H9 (cell line): ENCODE results near the gene BCAS1. TPM values are rescaled to one million over a fixed set of nuclear protein-coding genes. Genes with fewer than 3 reads are reported as not detected.

Source experiments
- DNase-seq: peaks from one replicate; pipeline ENCODE4 v3.0.0-alpha.2; 2017
- H2AFZ ChIP-seq: one replicate; pipeline ENCODE4 v1.6.1; 2013; ENCODE audit warnings: mild to moderate bottlenecking, low read length, control low read depth, moderate library complexity
- H2AK5ac ChIP-seq: 2 replicates; pipeline ENCODE4 v1.6.1; 2013; ENCODE audit warnings: low read length, control low read depth, mixed read lengths; ENCODE audit not compliant: insufficient read length
- H2BK120ac ChIP-seq: one replicate; pipeline ENCODE4 v1.6.1; 2013; ENCODE audit warnings: low read depth, mild to moderate bottlenecking, low read length, control low read depth, inconsistent platforms; ENCODE audit not compliant: poor library complexity, severe bottlenecking
- H2BK12ac ChIP-seq: 2 replicates; pipeline ENCODE4 v1.6.1; 2013; ENCODE audit warnings: low read length, control low read depth, mixed read lengths, low read depth; ENCODE audit not compliant: insufficient read length
- H2BK15ac ChIP-seq: 2 replicates; pipeline ENCODE4 v1.6.1; 2013; ENCODE audit warnings: low read depth, low read length, control low read depth
- H2BK20ac ChIP-seq: one replicate; pipeline ENCODE4 v1.6.1; 2013; ENCODE audit warnings: low read depth, mild to moderate bottlenecking, low read length, control low read depth, inconsistent platforms; ENCODE audit not compliant: poor library complexity, severe bottlenecking
- H2BK5ac ChIP-seq: 2 replicates; pipeline ENCODE4 v1.6.1; 2013; ENCODE audit warnings: low read length, control low read depth, mixed read lengths; ENCODE audit not compliant: insufficient read length
- H3K14ac ChIP-seq: 2 replicates; pipeline ENCODE4 v1.6.1; 2013; ENCODE audit warnings: low read length, control low read depth; ENCODE audit not compliant: insufficient read depth
- H3K18ac ChIP-seq: 2 replicates; pipeline ENCODE4 v1.6.1; 2013; ENCODE audit warnings: low read depth, mild to moderate bottlenecking, mixed read lengths, low read length, control low read depth; ENCODE audit not compliant: insufficient read length
- H3K23ac ChIP-seq: 2 replicates; pipeline ENCODE4 v1.6.1; 2013; ENCODE audit warnings: low read length, control low read depth, mixed read lengths, low read depth; ENCODE audit not compliant: insufficient read length
- H3K23me2 ChIP-seq: 2 replicates; pipeline ENCODE4 v1.6.1; 2013; ENCODE audit warnings: low read depth, mild to moderate bottlenecking, mixed read lengths, low read length, control low read depth; ENCODE audit not compliant: insufficient read length, poor library complexity, severe bottlenecking
- H3K27ac ChIP-seq: 2 replicates; pipeline ENCODE4 v1.5.1; 2013; ENCODE audit warnings: low read length, control low read depth, mixed read lengths, low read depth; ENCODE audit not compliant: insufficient read length
- H3K27me3 ChIP-seq: 2 replicates; pipeline ENCODE4 v1.6.1; 2013; ENCODE audit warnings: low read length, control low read depth, inconsistent platforms; ENCODE audit not compliant: insufficient read depth
- H3K4ac ChIP-seq: 2 replicates; pipeline ENCODE4 v1.6.1; 2013; ENCODE audit warnings: low read depth, mild to moderate bottlenecking, control low read depth, inconsistent platforms, low read length, moderate library complexity
- H3K4me1 ChIP-seq: 2 replicates; pipeline ENCODE4 v1.6.1; 2013; ENCODE audit warnings: low read length, control low read depth, inconsistent platforms; ENCODE audit not compliant: insufficient read depth
- H3K4me2 ChIP-seq: 2 replicates; pipeline ENCODE4 v1.6.1; 2013; ENCODE audit warnings: low read length, control low read depth, mixed read lengths; ENCODE audit not compliant: insufficient read length, insufficient read depth
- H3K56ac ChIP-seq: 2 replicates; pipeline ENCODE4 v1.6.1; 2013; ENCODE audit warnings: low read depth, mild to moderate bottlenecking, mixed read lengths, low read length, control low read depth; ENCODE audit not compliant: insufficient read length
- H3K79me1 ChIP-seq: 2 replicates; pipeline ENCODE4 v1.6.1; 2013; ENCODE audit warnings: low read depth, mild to moderate bottlenecking, moderate library complexity, low read length, control low read depth, inconsistent platforms; ENCODE audit not compliant: insufficient read depth, poor library complexity, severe bottlenecking
- H3K79me2 ChIP-seq: 2 replicates; pipeline ENCODE4 v1.6.1; 2013; ENCODE audit warnings: low read length, control low read depth, inconsistent platforms; ENCODE audit not compliant: insufficient read depth
- H3K9ac ChIP-seq: 2 replicates; pipeline ENCODE4 v1.6.1; 2013; ENCODE audit warnings: low read length, control low read depth, mixed read lengths; ENCODE audit not compliant: insufficient read length; ENCODE audit errors: extremely low read depth
- H3K9me3 ChIP-seq: one replicate; pipeline ENCODE4 v1.6.1; 2013; ENCODE audit warnings: low read depth, low read length, inconsistent platforms; ENCODE audit not compliant: control insufficient read depth
- H3T11ph ChIP-seq: one replicate; pipeline ENCODE4 v1.6.1; 2013; ENCODE audit warnings: mild to moderate bottlenecking, low read length, control low read depth, inconsistent platforms
- H4K20me1 ChIP-seq: one replicate; pipeline ENCODE4 v1.6.1; 2013; ENCODE audit not compliant: control insufficient read depth, insufficient read length, insufficient read depth
- H4K5ac ChIP-seq: 2 replicates; pipeline ENCODE4 v1.6.1; 2013; ENCODE audit warnings: low read depth, mild to moderate bottlenecking, mixed read lengths, low read length, control low read depth; ENCODE audit not compliant: insufficient read length
- H4K8ac ChIP-seq: replicated peaks from 2 replicates; pipeline ENCODE4 v1.6.1; 2013; ENCODE audit warnings: low read length, control low read depth, mixed read lengths, low read depth; ENCODE audit not compliant: insufficient read length
- H4K91ac ChIP-seq: 2 replicates; pipeline ENCODE4 v1.6.1; 2013; ENCODE audit warnings: low read depth, mild to moderate bottlenecking, moderate library complexity, mixed read lengths, low read length, control low read depth; ENCODE audit not compliant: insufficient read length
- H3K27ac Mint-ChIP-seq, 3 experiments: 2 replicates in 2 of 3; 3 replicates in 1 of 3; pipeline ENCODE4 v1.8.0; 2020 to 2021; ENCODE audit warnings: mixed read lengths in 3 of 3, mild to moderate bottlenecking in 1 of 3, moderate library complexity in 1 of 3
- H3K27me3 Mint-ChIP-seq: 2 replicates; pipeline ENCODE4 v1.8.0; 2021; ENCODE audit warnings: low read depth, mild to moderate bottlenecking, moderate library complexity, mixed read lengths
- H3K36me3 Mint-ChIP-seq, 3 experiments: 2 replicates in 2 of 3; 3 replicates in 1 of 3; pipeline ENCODE4 v1.8.0; 2020 to 2021; ENCODE audit warnings: low read depth in 3 of 3, mixed read lengths in 3 of 3; ENCODE audit not compliant: insufficient read depth in 1 of 3
- H3K4me1 Mint-ChIP-seq, 2 experiments: 2 replicates each; pipeline ENCODE4 v1.8.0; 2020; ENCODE audit warnings: mixed read lengths in 2 of 2
- H3K4me3 Mint-ChIP-seq, 2 experiments: 2 replicates in 1 of 2; 3 replicates in 1 of 2; pipeline ENCODE4 v1.8.0; 2020 to 2021; ENCODE audit warnings: mild to moderate bottlenecking in 2 of 2, mixed read lengths in 2 of 2, moderate library complexity in 1 of 2
- H3K9me3 Mint-ChIP-seq, 2 experiments: 2 replicates in 1 of 2; 3 replicates in 1 of 2; pipeline ENCODE4 v1.8.0; 2020; ENCODE audit warnings: mild to moderate bottlenecking in 2 of 2, mixed read lengths in 2 of 2, moderate library complexity in 1 of 2
- CTCF ChIP-seq: fragments of 200-600 bp; sonication (generic); conservative IDR thresholded peaks from 3 replicates; pipeline ENCODE4 v1.8.0; 2021; ENCODE audit warnings: antibody characterized with exemption, mild to moderate bottlenecking
- WGBS: extraction: QIAGEN DNeasy Blood & Tissue Kit; methylation state at CpG from one replicate; pipeline ENCODE4 v1.1.7; 2013; ENCODE audit warnings: missing lambda C conversion rate, low lambda C conversion rate, mixed read lengths; ENCODE audit not compliant: insufficient read length; ENCODE audit errors: extremely low coverage; 5-methylcytosine and 5-hydroxymethylcytosine counted together
- total RNA-seq: library from RNA; stranded (reverse); gene quantifications from 2 replicates; pipeline ENCODE4 v1.2.1, GENCODE V29; 2021

The BCAS1 gene
- total RNA-seq, 1 experiment from 2014 or later = 0.15 TPM

DNA sequence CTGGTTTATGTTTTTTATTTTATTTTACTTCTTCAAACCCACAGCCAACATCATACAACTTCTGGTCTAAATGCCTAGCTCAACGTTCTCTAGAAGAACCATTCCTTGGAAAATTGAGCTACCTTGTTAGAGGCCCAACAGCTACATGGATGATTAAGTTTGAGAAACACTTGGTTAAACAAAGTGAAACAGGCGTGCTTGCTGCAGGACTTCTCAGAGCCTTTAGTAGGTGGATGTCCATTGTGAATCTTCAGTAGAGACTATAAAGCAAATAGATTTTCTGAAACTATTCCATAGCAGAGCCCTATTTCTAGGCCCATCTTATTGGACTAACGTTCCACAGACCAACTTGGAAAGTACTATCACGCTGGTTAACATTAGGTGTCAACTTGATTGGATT lies 51.3 kb downstream of the BCAS1 start:
- Histone ChIP-seq H3K27ac (no peak overlapping the region), H3K4ac (no peak overlapping the region), H3K18ac (no peak overlapping the region), H2BK15ac (no peak overlapping the region), H2AK5ac (no peak overlapping the region), H2BK120ac (no peak overlapping the region), H3K23me2 (no peaks in the 10 kb centered on the region), H3K9me3 (no peaks in the 10 kb centered on the region), H4K91ac (no peak overlapping the region), H3K4me2 (no peak overlapping the region), H2BK20ac (no peak overlapping the region), H3K79me1 (no peaks in the 10 kb centered on the region), H3K14ac (no peak overlapping the region), H3K9ac (no peak overlapping the region), H4K5ac (no peak overlapping the region), H4K20me1 (no peaks in the 10 kb centered on the region), H3K79me2 (no peaks in the 10 kb centered on the region), H3T11ph (no peak overlapping the region), H3K4me1 (no peaks in the 10 kb centered on the region), H4K8ac (no peak overlapping the region), H2AFZ (no peak overlapping the region), H2BK12ac (no peak overlapping the region), H3K23ac (no peak overlapping the region), H3K27me3 (no peaks in the 10 kb centered on the region), H2BK5ac (no peak overlapping the region), H3K56ac (no peak overlapping the region)
- no peak for DNase-seq
- TF ChIP-seq CTCF = no peak
- peaks cover 8 to 9% of the 10 kb centered on the region in 2 experiments; a peak in 3 of 4 replicates for H3K4me1 Mint-ChIP-seq
- no peak overlapping the region for H3K4me3 Mint-ChIP-seq
- no peaks in the 10 kb centered on the region for H3K36me3 Mint-ChIP-seq
- no CpG with 5 or more reads among the region's 4 CpGs for WGBS
- no peaks in the 10 kb centered on the region for H3K9me3 Mint-ChIP-seq
- H3K27ac Mint-ChIP-seq = no peak overlapping the region
- H3K27me3 Mint-ChIP-seq = no peaks in the 10 kb centered on the region
